ENCODE measurements around the gene ANO2. TPM values are rescaled to one million over a fixed set of nuclear protein-coding genes. Genes with fewer than 3 reads are reported as not detected.

The ANO2 gene
- total and polyA plus RNA-seq, 8 donors = 0.44 to 16.9 (median 3.8) TPM; not detected in 1

GRCh38 chr12:5787828-5788227 is 157.2 kb downstream of the ANO2 start:
- TF ChIP-seq POLR2A (IDR thresholded peaks at IDR 0.05) (no peak), POLR2AphosphoS5 (IDR thresholded peaks at IDR 0.05) (no peak), EP300 (IDR thresholded peaks at IDR 0.05) (no peak), CTCF (IDR thresholded peaks at IDR 0.05) (no peak)
- no peaks in the 10 kb centered on the region for H3K4me1 ChIP-seq
- 87 to 96% (median 92%) methylated on average over 5 of the region's 5 CpGs for WGBS, 5 donors
- DNase-seq = no peak
- H3K36me3 ChIP-seq = no peaks in the 10 kb centered on the region
- H3K27ac ChIP-seq = no peak overlapping the region
- intact Hi-C loops (cut with DNase I; ENCODE audit: low total_unique reads) = no loop called here
- H3K9me3 ChIP-seq = no peaks in the 10 kb centered on the region
- H3K27me3 ChIP-seq = peaks cover 0 to 3% (median 0%) of the 10 kb centered on the region in 3 donors
- H3K4me3 ChIP-seq = no peak overlapping the region

GRCh38 chr12:5785601-5786000 is 159.5 kb downstream of the ANO2 start:
- Histone ChIP-seq H3K9me3 (no peaks in the 10 kb centered on the region), H3K27me3 (peaks cover 0 to 3% (median 0%) of the 10 kb centered on the region in 3 donors), H3K36me3 (no peaks in the 10 kb centered on the region), H3K4me3 (no peak overlapping the region), H3K27ac (no peak overlapping the region), H3K4me1 (peaks cover 0 to 3% (median 0%) of the 10 kb centered on the region in 4 donors)
- intact Hi-C loops (cut with DNase I; ENCODE audit: low total_unique reads) = no loop called here
- no peak for DNase-seq
- TF ChIP-seq EP300 (IDR thresholded peaks at IDR 0.05) (no peak), CTCF (IDR thresholded peaks at IDR 0.05) (no peak)
- 86 to 93% (median 91%) methylated on average over 4 to 5 of the region's 5 CpGs for WGBS, 5 donors

DNA sequence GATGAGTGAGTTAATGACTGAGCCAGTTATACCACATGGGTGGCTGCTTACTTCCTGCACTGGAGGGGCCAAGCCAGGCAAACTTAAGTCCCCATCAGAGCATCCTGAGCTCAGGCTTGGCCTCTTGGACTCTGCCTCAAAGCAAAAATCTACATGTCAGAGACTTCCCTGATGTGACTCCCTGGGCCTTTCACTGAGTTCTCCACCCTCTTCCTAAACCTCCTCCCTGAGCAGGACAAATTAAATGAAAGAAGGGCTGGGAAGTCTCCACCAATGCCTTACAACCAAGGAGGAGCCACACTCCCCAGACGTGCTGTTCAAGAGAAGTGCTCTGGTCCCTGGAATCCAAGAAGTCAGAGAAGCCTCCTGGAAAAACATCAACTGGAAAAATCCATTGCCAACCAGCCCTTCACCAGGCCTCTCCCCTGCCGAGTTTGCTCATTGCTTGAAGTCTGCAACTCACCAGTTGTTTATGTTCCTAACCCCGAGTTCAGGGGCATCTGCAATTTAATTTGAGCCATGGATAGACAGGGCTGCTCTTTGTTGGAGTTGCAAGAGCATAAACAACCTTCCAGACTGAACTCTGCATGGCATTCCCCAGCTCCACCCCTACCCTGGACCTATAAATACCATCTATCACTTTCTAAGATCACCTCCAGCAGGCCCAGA is 160.5 kb downstream of the ANO2 start:
- intact Hi-C loops (cut with DNase I; ENCODE audit: low total_unique reads) = no loop called here
- 50 to 68% (median 61%) methylated on average over 3 of the region's 3 CpGs for WGBS, 5 donors
- H3K36me3 ChIP-seq = no peaks in the 10 kb centered on the region
- H3K27ac ChIP-seq = no peak overlapping the region
- no peak overlapping the region for H3K4me3 ChIP-seq
- peaks cover 0 to 6% (median 0%) of the 10 kb centered on the region in 4 donors for H3K4me1 ChIP-seq
- H3K9me3 ChIP-seq = no peaks in the 10 kb centered on the region
- H3K27me3 ChIP-seq = peaks cover 0 to 3% (median 0%) of the 10 kb centered on the region in 3 donors
- no peak for TF ChIP-seq EP300 (IDR thresholded peaks at IDR 0.05)
- no peak for TF ChIP-seq POLR2A (IDR thresholded peaks at IDR 0.05)
- TF ChIP-seq POLR2AphosphoS5 (IDR thresholded peaks at IDR 0.05) = no peak
- no peak for TF ChIP-seq CTCF (IDR thresholded peaks at IDR 0.05)
- no peak for DNase-seq

GRCh38 chr12:5783289-5783920 is 161.7 kb downstream of the ANO2 start:
- Histone ChIP-seq H3K4me1 (peaks cover 0 to 6% (median 0%) of the 10 kb centered on the region in 4 donors), H3K36me3 (no peaks in the 10 kb centered on the region), H3K4me3 (no peak overlapping the region), H3K27ac (no peak overlapping the region), H3K9me3 (no peaks in the 10 kb centered on the region), H3K27me3 (no peaks in the 10 kb centered on the region)
- 72 to 88% (median 80%) methylated on average over 4 of the region's 4 CpGs for WGBS, 5 donors
- TF ChIP-seq POLR2AphosphoS5 (IDR thresholded peaks at IDR 0.05) (no peak), EP300 (IDR thresholded peaks at IDR 0.05) (no peak), POLR2A (IDR thresholded peaks at IDR 0.05) (no peak), CTCF (IDR thresholded peaks at IDR 0.05) (no peak)
- intact Hi-C loops (cut with DNase I; ENCODE audit: low total_unique reads) = no loop called here
- no peak for DNase-seq

Data from stomach (tissue), 9 donors.